T1000 (cell line): ENCODE data around the gene AGBL1.

Experiments used
- DNase-seq: peaks from one replicate; lab custom pipeline; 2025; ENCODE audit warnings: mixed read lengths; lab: John Stamatoyannopoulos, UW

The AGBL1 gene

GRCh38 chr15:86163816-86164215 is 84.1 kb downstream of the AGBL1 start:
- DNase-seq = no peak

GRCh38 chr15:86164232-86164898 is 84.7 kb downstream of the AGBL1 start:
- DNase-seq = no peak

- no peak for DNase-seq
Observed at GRCh38 chr15:86165265-86166211, 85.9 kb downstream of the AGBL1 start.

- DNase-seq = no peak
Observed at GRCh38 chr15:86167841-86168240, 88.2 kb downstream of the AGBL1 start.

GRCh38 chr15:86178845-86179244 is 99.2 kb downstream of the AGBL1 start:
- DNase-seq = no peak

GRCh38 chr15:86183596-86184491 is 104.2 kb downstream of the AGBL1 start:
- DNase-seq = no peak

- no peak for DNase-seq
Observed at GRCh38 chr15:86193716-86194380, 114.2 kb downstream of the AGBL1 start.

- DNase-seq = no peak
Observed at GRCh38 chr15:86197770-86198169, 118.1 kb downstream of the AGBL1 start.

- DNase-seq = no peak
Observed at GRCh38 chr15:86199467-86200145, 119.9 kb downstream of the AGBL1 start.

GRCh38 chr15:86201313-86202008 is 121.8 kb downstream of the AGBL1 start:
- no peak for DNase-seq

- DNase-seq = no peak
Observed at GRCh38 chr15:86203462-86203861, 123.8 kb downstream of the AGBL1 start.

GRCh38 chr15:86205096-86205495 is 125.4 kb downstream of the AGBL1 start:
- no peak for DNase-seq

- DNase-seq = no peak
Observed at GRCh38 chr15:86213420-86213819, 133.7 kb downstream of the AGBL1 start.

- no peak for DNase-seq
Observed at GRCh38 chr15:86213888-86214287, 134.2 kb downstream of the AGBL1 start.

- DNase-seq = no peak
Observed at GRCh38 chr15:86221119-86221518, 141.4 kb downstream of the AGBL1 start.

GRCh38 chr15:86229306-86229705 is 149.6 kb downstream of the AGBL1 start:
- no peak for DNase-seq

GRCh38 chr15:86229936-86230335 is 150.3 kb downstream of the AGBL1 start:
- no peak for DNase-seq

GRCh38 chr15:86231864-86232721 is 152.4 kb downstream of the AGBL1 start:
- DNase-seq = no peak

GRCh38 chr15:86235667-86236066 is 156.0 kb downstream of the AGBL1 start:
- DNase-seq = no peak
